Hepatocyte (in vitro differentiated cells): Measurements from ENCODE around the gene RABGGTB. TPM values are rescaled to one million over a fixed set of nuclear protein-coding genes. Genes with fewer than 3 reads are reported as not detected.

ENCODE experiments used
- DNase-seq: peaks from one replicate; pipeline ENCODE4 v3.0.0-alpha.2; 2016; ENCODE audit warnings: low spot score
- H2AFZ ChIP-seq: fragments of 200-600 bp; sonication (generic); 2 replicates; pipeline ENCODE4 v1.6.0; 2016; ENCODE audit warnings: antibody characterized with exemption, mild to moderate bottlenecking
- H3K27ac ChIP-seq: fragments of 200-600 bp; sonication (generic); 2 replicates; pipeline ENCODE4 v1.5.1; 2016; ENCODE audit warnings: mild to moderate bottlenecking
- H3K27me3 ChIP-seq: fragments of 200-600 bp; sonication (generic); 2 replicates; pipeline ENCODE4 v1.6.1; 2016
- H3K36me3 ChIP-seq: fragments of 200-600 bp; sonication (generic); replicated peaks from 2 replicates; pipeline ENCODE4 v1.5.1; 2016; ENCODE audit warnings: low read depth; ENCODE audit not compliant: insufficient read depth
- H3K4me1 ChIP-seq: fragments of 200-600 bp; sonication (generic); 2 replicates; pipeline ENCODE4 v1.5.1; 2016; ENCODE audit warnings: mild to moderate bottlenecking, moderate library complexity; ENCODE audit not compliant: insufficient read depth
- H3K4me2 ChIP-seq: fragments of 200-600 bp; sonication (generic); 2 replicates; pipeline ENCODE4 v1.6.0; 2016
- H3K4me3 ChIP-seq: fragments of 200-600 bp; sonication (generic); 2 replicates; pipeline ENCODE4 v1.5.1; 2016; ENCODE audit warnings: mild to moderate bottlenecking
- H3K79me2 ChIP-seq: fragments of 200-600 bp; sonication (generic); 2 replicates; pipeline ENCODE4 v1.6.0; 2017; ENCODE audit warnings: mild to moderate bottlenecking
- H3K9me2 ChIP-seq: fragments of 200-600 bp; sonication (generic); replicated peaks from 2 replicates; pipeline ENCODE4 v1.6.0; 2017; ENCODE audit warnings: mild to moderate bottlenecking; ENCODE audit not compliant: insufficient read depth
- H3K9me3 ChIP-seq: fragments of 200-600 bp; sonication (generic); 2 replicates; pipeline ENCODE4 v1.5.1; 2016; ENCODE audit warnings: low read depth, mild to moderate bottlenecking
- H4K20me1 ChIP-seq: fragments of 200-600 bp; sonication (generic); 2 replicates; pipeline ENCODE4 v1.6.0; 2016; ENCODE audit warnings: mild to moderate bottlenecking; ENCODE audit not compliant: insufficient read depth, poor library complexity, severe bottlenecking
- EZH2 ChIP-seq: fragments of 200-600 bp; sonication (generic); IDR thresholded peaks from 2 replicates; pipeline ENCODE4 v1.6.1; 2016; ENCODE audit warnings: antibody characterized with exemption, mild to moderate bottlenecking, borderline replicate concordance
- EZH2phosphoT487 ChIP-seq: fragments of 200-600 bp; sonication (generic); IDR thresholded peaks from one replicate; pipeline ENCODE4 v1.6.1; 2018; ENCODE audit warnings: antibody characterized with exemption, mild to moderate bottlenecking, low read depth, moderate library complexity; ENCODE audit not compliant: unreplicated experiment, severe bottlenecking
- WGBS: methylation state at CpG from one replicate; pipeline ENCODE4 v1.1.6; 2016; ENCODE audit warnings: low lambda C conversion rate; ENCODE audit errors: missing lambda C conversion rate; 5-methylcytosine and 5-hydroxymethylcytosine counted together
- polyA plus RNA-seq: library from polyadenylated mRNA; unstranded; fragments of >200 nt; fragmentation: Nextera tagmentation; extraction: Ambion mirVana; gene quantifications from 2 replicates; pipeline ENCODE4 v1.2.1, GENCODE V29; 2016
- small RNA-seq: library from RNA; depleted of rRNA; stranded (forward); fragments of <200 nt; gene quantifications from one replicate; pipeline ENCODE3, GENCODE V24; 2014
- total RNA-seq: library from RNA; depleted of rRNA; stranded (reverse); fragments of >200 nt; gene quantifications from 2 replicates; pipeline ENCODE4 v1.2.3, GENCODE V29; 2014
- TF ChIP-seq, protein P1 (sequence below): fragments of 200-600 bp; sonication (generic); IDR thresholded peaks from 2 replicates; pipeline ENCODE4 v1.5.1; 2016; ENCODE audit warnings: antibody characterized with exemption, mild to moderate bottlenecking; ENCODE audit not compliant: poor library complexity

RABGGTB gene
- total and polyA plus RNA-seq, 2 experiments from 2014 or later: 25.9 to 101 TPM

DNA sequence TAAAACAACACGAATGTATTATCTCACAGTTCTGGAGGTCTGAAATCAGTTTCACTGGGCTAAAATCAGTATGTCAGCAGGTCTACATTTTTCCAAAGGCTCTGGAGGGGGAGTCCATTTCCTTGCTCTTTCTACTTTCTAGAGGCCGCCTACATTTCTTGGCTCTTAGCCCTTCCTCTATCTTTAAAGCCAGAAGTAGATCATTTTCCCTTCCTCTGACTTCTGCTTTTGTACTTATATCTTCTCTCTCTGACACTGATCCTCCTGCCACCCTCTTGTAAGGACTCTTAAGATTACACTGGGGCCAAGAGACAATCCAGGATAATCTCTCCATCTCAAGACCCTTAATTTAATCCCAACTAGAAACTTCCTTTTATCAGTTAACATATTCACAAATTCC lies 52.0 kb downstream of the RABGGTB start:
- TF ChIP-seq EZH2 (no peak), EZH2phosphoT487 (no peak)
- TF ChIP-seq, protein P1, sequence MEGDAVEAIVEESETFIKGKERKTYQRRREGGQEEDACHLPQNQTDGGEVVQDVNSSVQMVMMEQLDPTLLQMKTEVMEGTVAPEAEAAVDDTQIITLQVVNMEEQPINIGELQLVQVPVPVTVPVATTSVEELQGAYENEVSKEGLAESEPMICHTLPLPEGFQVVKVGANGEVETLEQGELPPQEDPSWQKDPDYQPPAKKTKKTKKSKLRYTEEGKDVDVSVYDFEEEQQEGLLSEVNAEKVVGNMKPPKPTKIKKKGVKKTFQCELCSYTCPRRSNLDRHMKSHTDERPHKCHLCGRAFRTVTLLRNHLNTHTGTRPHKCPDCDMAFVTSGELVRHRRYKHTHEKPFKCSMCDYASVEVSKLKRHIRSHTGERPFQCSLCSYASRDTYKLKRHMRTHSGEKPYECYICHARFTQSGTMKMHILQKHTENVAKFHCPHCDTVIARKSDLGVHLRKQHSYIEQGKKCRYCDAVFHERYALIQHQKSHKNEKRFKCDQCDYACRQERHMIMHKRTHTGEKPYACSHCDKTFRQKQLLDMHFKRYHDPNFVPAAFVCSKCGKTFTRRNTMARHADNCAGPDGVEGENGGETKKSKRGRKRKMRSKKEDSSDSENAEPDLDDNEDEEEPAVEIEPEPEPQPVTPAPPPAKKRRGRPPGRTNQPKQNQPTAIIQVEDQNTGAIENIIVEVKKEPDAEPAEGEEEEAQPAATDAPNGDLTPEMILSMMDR: no peak
- WGBS: 81% methylated on average over 2 of the region's 2 CpGs
- no peak for DNase-seq
- H3K4me2 ChIP-seq: no peak overlapping the region
- H3K4me1 ChIP-seq: no peaks in the 10 kb centered on the region
- H3K9me3 ChIP-seq: no peaks in the 10 kb centered on the region
- H3K9me2 ChIP-seq: no peaks in the 10 kb centered on the region
- no peak overlapping the region for H3K4me3 ChIP-seq
- no peaks in the 10 kb centered on the region for H3K79me2 ChIP-seq
- H3K27me3 ChIP-seq: no peaks in the 10 kb centered on the region
- no peak overlapping the region for H3K27ac ChIP-seq
- H2AFZ ChIP-seq: no peak overlapping the region
- H3K36me3 ChIP-seq: no peaks in the 10 kb centered on the region
- no peaks in the 10 kb centered on the region for H4K20me1 ChIP-seq

DNA sequence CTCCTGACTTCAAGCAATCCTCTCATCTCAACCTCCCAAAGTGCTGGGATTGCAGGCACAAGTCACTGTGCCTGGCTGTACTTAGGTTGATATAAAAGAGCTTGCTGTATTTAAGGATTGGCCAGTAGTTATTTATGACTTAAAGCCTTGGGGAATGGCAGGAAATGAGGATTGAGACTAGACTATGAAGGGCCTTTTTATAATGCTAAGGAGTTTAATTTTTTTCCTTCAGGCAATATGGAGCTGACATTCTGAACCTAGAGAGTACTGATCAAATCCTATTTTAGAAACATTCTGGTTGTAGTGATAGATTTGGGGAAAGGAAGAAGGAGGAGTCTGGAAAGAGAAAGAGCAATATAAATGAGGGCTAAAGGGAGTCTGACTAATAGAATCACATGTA lies 55.4 kb downstream of the RABGGTB start:
- Histone ChIP-seq H4K20me1 (no peaks in the 10 kb centered on the region), H2AFZ (no peak overlapping the region), H3K4me3 (no peak overlapping the region), H3K4me2 (no peak overlapping the region), H3K27me3 (no peaks in the 10 kb centered on the region), H3K36me3 (no peaks in the 10 kb centered on the region), H3K9me2 (no peaks in the 10 kb centered on the region), H3K9me3 (no peaks in the 10 kb centered on the region), H3K4me1 (no peaks in the 10 kb centered on the region), H3K79me2 (no peaks in the 10 kb centered on the region), H3K27ac (no peak overlapping the region)
- no peak for DNase-seq
- no peak for TF ChIP-seq EZH2phosphoT487
- no peak for TF ChIP-seq EZH2

Small RNA genes lying within 50 kb of the gene (small RNA-seq; reads per million reads assigned to genes)
- not detected for gene SNORD45A
- not detected for gene SNORD45B
- gene SNORD45C: not detected

Other genes with a start within 250 kb of the RABGGTB start
- gene SLC44A5, start 175.1 kb upstream of the RABGGTB start, total RNA-seq: 2.9 and 4.8 TPM in 2 replicates
- gene SLC44A5, start 175.1 kb upstream of the RABGGTB start, polyA plus RNA-seq: 0.88 and 2.1 TPM in 2 replicates
- gene ACADM, start 61.5 kb upstream of the RABGGTB start, total RNA-seq: 79.5 and 88.5 TPM in 2 replicates
- gene ACADM, start 61.5 kb upstream of the RABGGTB start, polyA plus RNA-seq: 53.7 and 57.6 TPM in 2 replicates
- gene MSH4, start 10.6 kb downstream of the RABGGTB start, total RNA-seq: 0.37 and 0.52 TPM in 2 replicates
- gene MSH4, start 10.6 kb downstream of the RABGGTB start, polyA plus RNA-seq: 0.13 and 0.19 TPM in 2 replicates
- 0.40 TPM in 1 of 2 replicates, not detected in the other for gene ASB17, start 146.1 kb downstream of the RABGGTB start, total RNA-seq
- 0.28 and 0.31 TPM in 2 replicates for gene ASB17, start 146.1 kb downstream of the RABGGTB start, polyA plus RNA-seq